Progenitor cell of endocrine pancreas (in vitro differentiated cells): Measurements from ENCODE around the gene ATXN7. TPM values are rescaled to one million over a fixed set of nuclear protein-coding genes. Genes with fewer than 3 reads are reported as not detected.
A peak's percentile ranks its signal among the peaks of the same experiment; 100 is the strongest.

ENCODE experiments used
- DNase-seq: peaks from one replicate; pipeline ENCODE4 v3.0.0; 2021; ENCODE audit warnings: low spot score; ENCODE audit not compliant: unreplicated experiment
- H3K27ac Mint-ChIP-seq: 2 replicates; pipeline ENCODE4 v1.8.0; 2021; ENCODE audit warnings: mild to moderate bottlenecking, moderate library complexity, mixed read lengths
- H3K27me3 Mint-ChIP-seq: 2 replicates; pipeline ENCODE4 v1.8.0; 2021; ENCODE audit warnings: mixed read lengths
- H3K36me3 Mint-ChIP-seq: 2 replicates; pipeline ENCODE4 v1.8.0; 2022; ENCODE audit warnings: mixed read lengths; ENCODE audit not compliant: insufficient read depth
- H3K4me1 Mint-ChIP-seq: 2 replicates; pipeline ENCODE4 v1.8.0; 2021; ENCODE audit warnings: low read depth, mixed read lengths
- H3K4me3 Mint-ChIP-seq: 2 replicates; pipeline ENCODE4 v1.8.0; 2021; ENCODE audit warnings: low read depth, mild to moderate bottlenecking, moderate library complexity, mixed read lengths
- H3K9me3 Mint-ChIP-seq: 2 replicates; pipeline ENCODE4 v1.8.0; 2021; ENCODE audit warnings: low read depth, mixed read lengths
- total RNA-seq: library from RNA; stranded (reverse); gene quantifications from 2 replicates; pipeline ENCODE4 v1.2.1, GENCODE V29; 2021
- TF ChIP-seq, protein P1 (sequence below): fragments of 200-600 bp; sonication (generic); IDR thresholded peaks from one replicate; pipeline ENCODE4 v1.5.0; 2021; ENCODE audit warnings: antibody characterized with exemption, mild to moderate bottlenecking; ENCODE audit not compliant: unreplicated experiment

The ATXN7 gene
- total RNA-seq, 1 donor from 2014 or later, result 36.7 TPM

DNA sequence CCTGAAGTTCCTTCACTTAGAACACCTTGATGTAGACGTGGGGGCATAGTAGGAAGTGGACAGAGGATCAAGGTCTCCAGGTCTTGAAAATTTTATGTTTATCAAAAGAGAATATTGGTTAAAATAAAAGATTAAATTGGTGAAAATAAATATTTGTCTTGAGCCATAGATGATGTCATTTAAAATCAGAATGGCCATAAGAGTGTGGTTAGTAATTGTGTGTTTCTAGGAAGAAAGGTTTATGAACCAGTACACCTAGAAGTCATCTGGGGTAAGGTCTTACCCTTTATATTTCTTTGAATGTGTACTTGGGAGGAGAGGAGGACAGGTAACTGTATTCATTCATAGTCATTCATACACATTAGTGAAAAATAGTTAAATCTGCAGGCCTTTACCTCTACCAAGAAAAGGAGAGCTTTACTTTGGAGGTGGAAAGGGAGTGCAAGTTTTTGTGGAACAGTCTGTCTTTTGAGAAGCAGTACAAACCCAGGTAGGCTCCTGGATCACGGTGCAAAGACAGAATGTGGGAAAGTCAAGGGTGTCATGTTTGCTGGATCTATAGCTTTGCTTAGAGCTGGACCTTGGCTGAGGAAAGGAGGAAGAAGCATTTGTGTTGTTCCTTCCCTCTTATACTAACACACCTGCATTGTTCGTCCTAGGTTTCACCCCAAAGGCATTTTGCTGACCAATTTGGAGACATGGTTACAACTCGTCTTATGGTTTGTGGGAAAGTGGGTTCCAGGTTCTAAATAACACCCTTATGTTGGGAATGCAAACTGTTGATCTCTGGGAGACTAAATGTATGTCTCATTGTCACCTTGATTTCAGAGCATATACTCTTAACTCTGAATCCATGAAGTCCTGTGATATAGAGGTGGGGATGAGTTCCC, 42.3 kb downstream of the ATXN7 start:
- Mint-ChIP-seq H3K27ac (no peak overlapping the region), H3K9me3 (peaks cover 4% of the 10 kb centered on the region), H3K4me3 (no peak overlapping the region), H3K4me1 (peaks cover 4% of the 10 kb centered on the region), H3K27me3 (no peaks in the 10 kb centered on the region), H3K36me3 (peaks cover 10% of the 10 kb centered on the region)
- DNase-seq, result no peak
- TF ChIP-seq, protein P1, sequence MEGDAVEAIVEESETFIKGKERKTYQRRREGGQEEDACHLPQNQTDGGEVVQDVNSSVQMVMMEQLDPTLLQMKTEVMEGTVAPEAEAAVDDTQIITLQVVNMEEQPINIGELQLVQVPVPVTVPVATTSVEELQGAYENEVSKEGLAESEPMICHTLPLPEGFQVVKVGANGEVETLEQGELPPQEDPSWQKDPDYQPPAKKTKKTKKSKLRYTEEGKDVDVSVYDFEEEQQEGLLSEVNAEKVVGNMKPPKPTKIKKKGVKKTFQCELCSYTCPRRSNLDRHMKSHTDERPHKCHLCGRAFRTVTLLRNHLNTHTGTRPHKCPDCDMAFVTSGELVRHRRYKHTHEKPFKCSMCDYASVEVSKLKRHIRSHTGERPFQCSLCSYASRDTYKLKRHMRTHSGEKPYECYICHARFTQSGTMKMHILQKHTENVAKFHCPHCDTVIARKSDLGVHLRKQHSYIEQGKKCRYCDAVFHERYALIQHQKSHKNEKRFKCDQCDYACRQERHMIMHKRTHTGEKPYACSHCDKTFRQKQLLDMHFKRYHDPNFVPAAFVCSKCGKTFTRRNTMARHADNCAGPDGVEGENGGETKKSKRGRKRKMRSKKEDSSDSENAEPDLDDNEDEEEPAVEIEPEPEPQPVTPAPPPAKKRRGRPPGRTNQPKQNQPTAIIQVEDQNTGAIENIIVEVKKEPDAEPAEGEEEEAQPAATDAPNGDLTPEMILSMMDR, result no peak

DNA sequence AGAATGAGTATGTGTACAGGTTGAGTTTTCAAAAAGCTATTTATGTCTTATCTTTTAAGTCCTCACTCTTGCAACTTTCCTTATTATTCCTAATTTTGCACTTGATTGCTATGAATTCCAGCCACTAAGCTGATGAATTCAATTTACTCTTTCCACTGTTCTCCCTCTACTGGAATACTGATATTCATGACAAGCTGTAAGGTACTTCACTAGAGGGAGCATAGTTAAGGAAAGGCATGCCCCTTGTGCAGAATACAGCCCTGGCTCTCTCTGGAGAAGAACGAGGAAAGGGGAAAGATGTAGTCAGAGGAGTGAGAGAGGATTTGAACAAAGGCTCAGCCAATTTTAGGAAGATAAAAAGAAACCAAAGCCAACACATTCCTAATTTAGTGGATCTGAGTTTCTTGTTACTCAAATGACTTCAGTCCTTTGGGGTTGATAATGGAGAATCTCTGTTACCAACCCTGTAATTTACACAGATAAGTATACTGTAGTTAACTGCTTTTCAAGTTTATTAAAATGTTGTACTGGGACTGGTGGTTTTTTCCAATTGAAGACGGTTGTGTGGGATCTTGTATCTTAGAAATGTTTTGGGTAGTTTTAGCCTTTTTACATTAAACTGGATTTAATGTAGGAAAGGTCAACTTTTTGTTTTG, 44.5 kb downstream of the ATXN7 start:
- Mint-ChIP-seq H3K27ac (peak overlapping the region; percentile 37), H3K36me3 (peaks cover 4% of the 10 kb centered on the region), H3K9me3 (no peaks in the 10 kb centered on the region), H3K27me3 (no peaks in the 10 kb centered on the region), H3K4me3 (no peak overlapping the region), H3K4me1 (peaks cover 14% of the 10 kb centered on the region)
- no peak for DNase-seq
- TF ChIP-seq, protein P1, result peak; percentile 23

DNA sequence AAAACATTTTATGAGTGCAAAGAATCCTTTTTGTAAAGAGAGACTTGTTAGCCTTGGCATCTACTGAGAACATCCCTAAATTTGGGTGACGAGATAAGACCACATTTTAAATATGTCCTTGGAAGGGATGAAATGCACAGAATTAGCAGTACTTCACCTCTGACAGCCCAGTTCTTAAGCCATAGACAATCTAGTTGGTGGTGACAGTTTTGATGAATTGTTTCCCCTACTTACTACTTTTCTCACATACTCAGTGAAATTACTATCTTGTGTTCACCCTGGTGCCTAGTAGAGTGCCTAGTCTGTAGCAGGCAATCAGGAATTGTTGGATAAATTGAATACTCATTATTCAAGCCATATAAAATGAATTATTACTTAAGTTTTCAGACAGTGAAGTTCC, 45.1 kb downstream of the ATXN7 start:
- Mint-ChIP-seq H3K9me3 (no peaks in the 10 kb centered on the region), H3K36me3 (peaks cover 3% of the 10 kb centered on the region), H3K27me3 (no peaks in the 10 kb centered on the region), H3K4me3 (no peak overlapping the region), H3K27ac (no peak overlapping the region), H3K4me1 (peaks cover 19% of the 10 kb centered on the region)
- DNase-seq, result no peak
- TF ChIP-seq, protein P1, result no peak

DNA sequence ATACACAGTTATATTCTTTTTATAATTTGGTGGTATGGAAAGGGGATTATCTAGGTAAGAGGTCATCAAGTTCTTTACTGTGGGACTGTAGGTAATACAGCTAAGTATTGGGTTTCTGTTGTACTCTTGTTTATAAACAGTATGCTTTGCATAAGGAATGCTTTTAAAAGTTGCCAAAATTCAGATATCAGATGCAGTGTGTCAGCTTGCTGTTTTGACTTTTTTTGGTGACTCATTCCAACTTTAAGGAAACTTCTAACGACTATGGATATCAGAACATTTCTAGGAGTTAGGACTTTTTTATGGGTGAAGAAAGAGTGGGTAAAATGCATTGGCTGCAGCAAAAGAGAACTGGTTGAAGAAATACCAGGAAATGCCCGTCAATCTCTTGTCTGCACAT, 45.8 kb downstream of the ATXN7 start:
- no peak overlapping the region for H3K27ac Mint-ChIP-seq
- no peak for DNase-seq
- no peaks in the 10 kb centered on the region for H3K27me3 Mint-ChIP-seq
- TF ChIP-seq, protein P1, result no peak
- no peaks in the 10 kb centered on the region for H3K9me3 Mint-ChIP-seq
- no peak overlapping the region for H3K4me3 Mint-ChIP-seq
- H3K4me1 Mint-ChIP-seq, result peaks cover 19% of the 10 kb centered on the region
- peaks cover 3% of the 10 kb centered on the region for H3K36me3 Mint-ChIP-seq

DNA sequence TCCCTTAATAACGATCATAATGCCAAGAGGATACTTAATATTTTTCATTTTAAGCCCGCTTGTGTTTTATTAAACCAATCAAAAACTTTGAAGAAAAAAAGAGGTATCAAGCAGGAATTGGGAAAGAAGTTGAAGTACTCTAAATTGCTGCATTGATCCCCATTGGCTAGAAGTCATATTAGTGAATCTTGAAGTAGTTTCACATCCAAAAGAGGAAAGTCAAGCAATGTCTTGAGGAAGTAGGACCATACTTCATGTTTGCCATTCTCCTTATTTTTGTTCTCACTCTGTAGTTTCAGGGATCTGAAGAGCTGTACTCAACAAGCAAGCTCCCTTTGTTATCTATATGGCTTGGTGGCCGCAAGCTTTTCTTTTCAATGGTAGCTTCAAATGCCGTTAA, 46.3 kb downstream of the ATXN7 start:
- Mint-ChIP-seq H3K27ac (no peak overlapping the region), H3K4me1 (peaks cover 17% of the 10 kb centered on the region), H3K27me3 (no peaks in the 10 kb centered on the region), H3K36me3 (peaks cover 4% of the 10 kb centered on the region), H3K4me3 (no peak overlapping the region), H3K9me3 (no peaks in the 10 kb centered on the region)
- DNase-seq, result no peak
- TF ChIP-seq, protein P1, result no peak
